Measurements from ENCODE around the gene ARMCX1. TPM values are rescaled to one million over a fixed set of nuclear protein-coding genes. Genes with fewer than 3 reads are reported as not detected.
"Not testable (repeated sequence)": the region's sequence is repeated elsewhere in the genome, so short reads cannot be mapped to it uniquely, and the experiment has no call there.

ARMCX1 gene
- 118 TPM for total RNA-seq

GRCh38 chrX:101550362-101550750 is at the start of gene ARMCX1:
Gene ARMCX1 (plus strand): TSS chrX:101550547. CDS start chrX:101552931, 2,384 bp downstream.
- peak; percentile 44 for DNase-seq

- not testable (repeated sequence) for DNase-seq
Observed at GRCh38 chrX:101502929-101503328, 47.4 kb upstream of the ARMCX1 start.

DNA sequence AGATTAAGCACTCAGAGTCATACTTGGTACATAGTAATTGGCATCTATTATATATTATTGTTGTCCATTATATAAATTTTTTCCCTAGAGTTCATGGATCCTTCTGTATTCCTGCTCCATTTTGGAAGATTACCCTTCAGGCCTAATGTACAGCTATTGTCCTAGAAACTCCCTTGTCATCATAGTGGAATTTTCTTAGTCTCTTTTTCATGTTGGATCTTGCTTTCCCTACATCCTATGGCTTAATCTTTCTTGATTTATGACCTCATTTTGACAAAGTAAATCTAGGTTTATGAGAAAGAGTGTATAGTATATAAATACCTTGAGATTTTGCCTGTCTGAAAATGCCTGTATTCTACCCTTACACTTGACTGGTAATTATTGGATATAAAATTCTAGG is 43.0 kb upstream of the ARMCX1 start:
- DNase-seq = no peak

DNA sequence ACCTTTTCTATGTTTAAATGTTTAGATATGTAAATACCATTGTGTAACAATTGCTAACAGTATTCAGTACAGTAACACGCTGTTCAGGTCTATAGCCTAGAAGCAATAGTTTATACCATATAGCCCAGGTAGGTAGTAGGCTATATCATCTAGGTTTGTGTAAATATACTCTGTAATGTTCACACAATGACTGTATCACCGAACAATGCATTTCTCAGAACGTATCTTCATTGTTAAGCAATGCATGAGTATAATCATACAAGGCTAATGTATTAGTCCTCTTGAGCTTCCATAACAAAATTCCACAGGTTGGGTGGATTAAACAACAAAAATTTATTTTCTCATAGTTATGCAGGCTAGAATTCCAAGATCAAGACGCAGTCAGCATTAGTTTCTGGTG is 42.4 kb upstream of the ARMCX1 start:
- DNase-seq = no peak

DNA sequence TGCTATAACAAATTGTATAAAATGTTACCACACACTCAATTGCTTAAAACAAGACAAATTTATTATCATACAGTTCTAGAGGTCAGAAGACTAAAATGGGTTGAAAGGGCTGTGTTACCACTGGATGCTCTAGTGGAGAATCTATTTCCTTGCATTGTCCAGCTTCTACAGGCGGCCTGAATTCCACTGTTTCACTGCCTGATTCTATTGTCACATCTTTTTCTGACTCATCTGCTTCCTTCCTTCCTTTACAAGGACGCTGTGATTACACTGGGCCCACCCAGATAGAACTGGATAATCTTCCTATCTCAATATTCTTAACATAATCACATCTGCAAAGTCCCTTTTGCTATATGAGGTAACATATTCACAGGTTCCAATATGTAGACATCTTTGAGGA is 19.4 kb upstream of the ARMCX1 start:
- DNase-seq = no peak

DNA sequence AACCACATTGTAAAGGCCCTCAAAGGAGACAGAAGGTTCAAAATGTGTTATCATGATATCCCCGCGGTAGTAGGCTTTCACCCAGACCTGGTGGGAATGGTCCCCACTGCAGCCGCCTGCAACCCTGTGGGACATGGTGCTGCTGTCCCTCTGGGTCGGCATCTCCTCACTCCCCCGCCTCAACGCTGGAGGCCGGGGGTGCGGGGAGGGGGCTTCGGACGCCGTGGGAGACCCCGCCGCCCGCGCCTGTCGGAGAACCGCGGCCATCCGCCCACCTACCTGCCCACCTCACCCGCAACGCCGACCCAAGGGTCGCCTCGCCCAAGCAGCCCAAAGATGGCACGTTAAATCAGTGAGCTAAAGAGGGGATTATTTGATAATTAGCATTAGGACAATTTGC is 11.2 kb upstream of the ARMCX1 start:
- DNase-seq = no peak

GRCh38 chrX:101550751-101551379 is 518 bp downstream of the ARMCX1 start:
- peak; percentile 9 for DNase-seq

GRCh38 chrX:101551380-101551767 is 1.0 kb downstream of the ARMCX1 start:
- DNase-seq = no peak

GRCh38 chrX:101552714-101553113 is 2.4 kb downstream of the ARMCX1 start:
- no peak for DNase-seq

DNA sequence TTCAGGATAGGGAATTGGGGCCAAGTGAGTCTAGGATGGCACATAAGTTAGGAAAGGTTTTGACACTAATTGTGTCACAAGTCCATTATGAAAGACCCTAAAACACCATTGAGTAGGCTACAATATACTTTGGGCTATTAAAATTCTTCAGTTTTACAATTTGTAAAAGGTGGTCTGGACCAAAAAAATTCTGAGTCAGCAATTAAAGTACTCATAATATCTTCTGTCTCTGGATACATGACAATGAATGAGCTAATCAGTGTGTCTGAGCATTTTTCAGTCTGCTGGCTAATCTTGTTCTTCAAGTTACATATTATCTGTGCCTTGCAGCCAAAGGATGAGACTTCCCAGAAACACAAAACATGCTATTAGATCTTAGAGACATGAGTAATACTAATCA is 14.3 kb downstream of the ARMCX1 start:
- DNase-seq = no peak

DNA sequence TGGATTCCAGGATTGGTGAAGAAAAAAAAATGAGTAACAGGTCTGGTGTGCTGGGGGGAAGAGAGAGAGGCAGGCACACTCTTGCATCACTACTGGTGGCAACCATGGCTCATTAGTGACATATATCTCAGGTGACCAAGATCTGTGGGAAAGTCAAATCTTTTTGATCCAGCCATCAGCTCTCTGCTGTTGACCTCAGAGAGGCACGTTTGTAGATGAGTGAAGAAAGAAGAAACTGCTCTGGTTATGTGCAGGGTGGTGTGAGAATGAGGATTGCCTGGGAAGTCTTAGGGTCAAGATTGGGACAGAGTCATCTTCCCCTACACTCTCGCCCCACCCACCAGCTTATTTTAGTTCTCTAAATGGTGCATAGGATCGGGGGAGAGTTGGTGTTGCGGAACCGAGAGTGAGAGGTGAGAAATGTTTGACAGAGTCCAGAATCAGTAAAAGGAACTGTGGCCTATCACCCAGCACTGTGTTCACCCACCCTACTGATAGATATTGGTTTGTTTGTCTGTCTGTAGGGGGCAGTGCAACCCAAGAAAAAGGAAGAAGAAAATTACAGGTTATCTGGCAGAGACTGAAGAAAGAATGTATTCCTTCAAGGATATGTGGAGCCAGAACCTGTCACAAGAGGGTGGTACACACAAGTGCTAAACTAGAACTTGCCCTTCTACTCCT is 45.5 kb downstream of the ARMCX1 start:
- no peak for DNase-seq

DNA sequence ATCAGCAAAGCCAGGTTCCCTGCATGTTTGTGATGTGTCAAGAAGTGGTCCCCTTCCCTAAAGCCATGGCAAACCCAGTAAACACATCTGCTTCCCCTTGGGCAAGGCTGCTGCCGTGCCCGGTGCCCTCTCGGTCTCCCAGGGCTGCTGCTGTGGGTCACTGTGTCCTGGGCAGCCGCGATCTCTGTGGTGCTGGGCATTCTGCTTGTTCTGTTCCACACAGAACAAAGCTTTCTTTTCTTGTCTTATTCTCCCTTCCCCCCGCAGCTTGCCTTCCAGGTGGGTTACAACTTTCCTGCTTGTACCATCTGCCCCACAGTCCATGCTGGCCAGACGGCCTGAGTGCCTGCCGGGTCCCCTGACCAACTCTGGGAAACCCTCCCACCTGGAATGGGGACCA is 49.2 kb downstream of the ARMCX1 start:
- not testable (repeated sequence) for DNase-seq

- no peak for DNase-seq
Observed at GRCh38 chrX:101602077-101602476, 51.7 kb downstream of the ARMCX1 start.

Other genes with a start within 250 kb of the ARMCX1 start
- gene TIMM8A, start 201.8 kb upstream of the ARMCX1 start, total RNA-seq = 5.6 TPM
- gene BTK, start 164.4 kb upstream of the ARMCX1 start, total RNA-seq = 0.94 TPM
- gene RPL36A, start 159.5 kb upstream of the ARMCX1 start, total RNA-seq = 287 TPM
- gene GLA, start 142.6 kb upstream of the ARMCX1 start, total RNA-seq = 20.7 TPM
- 92.5 TPM for gene HNRNPH2, start 142.3 kb upstream of the ARMCX1 start, total RNA-seq
- gene ARMCX4, start 65.1 kb upstream of the ARMCX1 start, total RNA-seq = 14.5 TPM
- 19.7 TPM for gene ARMCX6, start 67.5 kb downstream of the ARMCX1 start, total RNA-seq
- 70.7 TPM for gene ARMCX3, start 72.6 kb downstream of the ARMCX1 start, total RNA-seq
- 68.6 TPM for gene ARMCX2, start 109.3 kb downstream of the ARMCX1 start, total RNA-seq

All from occipital lobe (tissue), 2 donors.